GM23338 (cell line): ENCODE results near the gene TRPM2. TPM values are rescaled to one million over a fixed set of nuclear protein-coding genes. Genes with fewer than 3 reads are reported as not detected.

ENCODE experiments used
- ATAC-seq: fragments of 200-7000 bp; cut with Tn5 transposase; 3 replicates; pipeline ENCODE4 v1.9.1; 2020
- DNase-seq: peaks from one replicate; pipeline ENCODE4 v3.0.0-alpha.2; 2015; ENCODE audit warnings: low spot score
- H2AFZ ChIP-seq: fragments of 200-600 bp; sonication (generic); 2 replicates; pipeline ENCODE4 v1.8.0; 2016; ENCODE audit warnings: antibody characterized with exemption, mild to moderate bottlenecking, moderate library complexity
- H3F3A ChIP-seq: fragments of 200-600 bp; sonication (generic); replicated peaks from 2 replicates; pipeline ENCODE4 v1.8.0; 2017; ENCODE audit warnings: antibody characterized with exemption, mixed run types, low read depth
- H3K27ac ChIP-seq: fragments of 200-600 bp; sonication (generic); 2 replicates; pipeline ENCODE4 v1.6.1; 2016; ENCODE audit warnings: low read depth
- H3K27me3 ChIP-seq: fragments of 200-600 bp; sonication (generic); 2 replicates; pipeline ENCODE4 v1.8.0; 2016; ENCODE audit warnings: mild to moderate bottlenecking, mixed run types, moderate library complexity; ENCODE audit not compliant: insufficient read depth
- H3K36me3 ChIP-seq: fragments of 200-600 bp; sonication (generic); 2 replicates; pipeline ENCODE4 v1.8.0; 2016; ENCODE audit warnings: mild to moderate bottlenecking; ENCODE audit not compliant: insufficient read depth
- H3K4me1 ChIP-seq: fragments of 200-600 bp; sonication (generic); 2 replicates; pipeline ENCODE4 v1.8.0; 2016; ENCODE audit warnings: mild to moderate bottlenecking, moderate library complexity; ENCODE audit not compliant: insufficient read depth
- H3K4me2 ChIP-seq: fragments of 200-600 bp; sonication (generic); 2 replicates; pipeline ENCODE4 v1.7.1; 2017; ENCODE audit warnings: mixed run types
- H3K4me3 ChIP-seq: fragments of 200-600 bp; sonication (generic); 2 replicates; pipeline ENCODE4 v1.6.1; 2016; ENCODE audit warnings: mixed run types
- H3K79me2 ChIP-seq: fragments of 200-600 bp; sonication (generic); replicated peaks from 2 replicates; pipeline ENCODE4 v1.8.0; 2017; ENCODE audit warnings: mild to moderate bottlenecking; ENCODE audit not compliant: insufficient read depth
- H3K9me2 ChIP-seq: fragments of 200-600 bp; sonication (generic); 2 replicates; pipeline ENCODE4 v1.8.0; 2017; ENCODE audit not compliant: insufficient read depth
- H4K20me1 ChIP-seq: fragments of 200-600 bp; sonication (generic); replicated peaks from 2 replicates; pipeline ENCODE4 v1.8.0; 2017; ENCODE audit warnings: mild to moderate bottlenecking; ENCODE audit not compliant: insufficient read depth
- H3K27ac Mint-ChIP-seq: 2 replicates; pipeline ENCODE4 v1.8.0; 2020; ENCODE audit warnings: inconsistent platforms, mild to moderate bottlenecking, moderate library complexity, mixed read lengths
- H3K27me3 Mint-ChIP-seq: 3 replicates; pipeline ENCODE4 v1.8.0; 2022; ENCODE audit warnings: low read depth, mild to moderate bottlenecking, moderate library complexity, mixed read lengths, inconsistent platforms; ENCODE audit not compliant: insufficient read depth, poor library complexity
- H3K36me3 Mint-ChIP-seq: 3 replicates; pipeline ENCODE4 v1.8.0; 2021; ENCODE audit warnings: low read depth, mild to moderate bottlenecking, inconsistent platforms, moderate library complexity, mixed read lengths
- H3K4me1 Mint-ChIP-seq: 3 replicates; pipeline ENCODE4 v1.8.0; 2020; ENCODE audit warnings: mild to moderate bottlenecking, inconsistent platforms, mixed read lengths
- H3K4me3 Mint-ChIP-seq: 3 replicates; pipeline ENCODE4 v1.8.0; 2021; ENCODE audit warnings: moderate library complexity, mild to moderate bottlenecking, inconsistent platforms, mixed read lengths
- H3K9me3 Mint-ChIP-seq: 3 replicates; pipeline ENCODE4 v1.8.0; 2020; ENCODE audit warnings: moderate library complexity, mild to moderate bottlenecking, inconsistent platforms, mixed read lengths
- CREB1 ChIP-seq: fragments of 250-450 bp; sonication (Bioruptor Pico); IDR thresholded peaks from 2 replicates; pipeline ENCODE4 v1.5.0; 2020; ENCODE audit warnings: low read depth, mild to moderate bottlenecking, moderate library complexity
- CTCF ChIP-seq, 2 experiments: fragments of 200-600 bp in 1 of 2; sonication (generic) in 1 of 2; conservative IDR thresholded peaks; 2 replicates each; pipeline versions ENCODE4 v1.5.1 to v1.6.1; 2016 to 2017; ENCODE audit warnings: antibody characterized with exemption in 2 of 2, low read depth in 2 of 2, mild to moderate bottlenecking in 2 of 2, moderate library complexity in 1 of 2
- ETS1 ChIP-seq: IDR thresholded peaks from 2 replicates; pipeline ENCODE4 v1.6.1; 2016; ENCODE audit warnings: antibody characterized with exemption
- EZH2 ChIP-seq: fragments of 200-600 bp; sonication (generic); IDR thresholded peaks from one replicate; pipeline ENCODE4 v1.8.0; 2017; ENCODE audit warnings: antibody characterized with exemption, mild to moderate bottlenecking, low read depth; ENCODE audit not compliant: unreplicated experiment
- EZH2phosphoT487 ChIP-seq: fragments of 200-600 bp; sonication (generic); IDR thresholded peaks from one replicate; pipeline ENCODE4 v1.8.1; 2018; ENCODE audit warnings: antibody characterized with exemption; ENCODE audit not compliant: unreplicated experiment
- JUNB ChIP-seq: IDR thresholded peaks from one replicate; pipeline ENCODE4 v1.6.1; 2016; ENCODE audit warnings: antibody characterized with exemption; ENCODE audit not compliant: unreplicated experiment
- NANOG ChIP-seq: IDR thresholded peaks from 2 replicates; pipeline ENCODE4 v1.6.1; 2016; ENCODE audit warnings: antibody characterized with exemption, borderline replicate concordance
- POLR2AphosphoS5 ChIP-seq: IDR thresholded peaks from 2 replicates; pipeline ENCODE4 v1.6.1; 2016; ENCODE audit warnings: antibody characterized with exemption, low read depth
- REST ChIP-seq: IDR thresholded peaks from one replicate; pipeline ENCODE4 v1.6.1; 2018; ENCODE audit warnings: antibody characterized with exemption; ENCODE audit not compliant: unreplicated experiment
- STAT1 ChIP-seq: IDR thresholded peaks from one replicate; pipeline ENCODE4 v1.6.1; 2016; ENCODE audit warnings: antibody characterized with exemption; ENCODE audit not compliant: unreplicated experiment
- ZNF331 ChIP-seq: fragments of 250-450 bp; sonication (Bioruptor Pico); IDR thresholded peaks from 2 replicates; pipeline ENCODE4 v1.5.0; 2020; ENCODE audit warnings: low read depth, mild to moderate bottlenecking, moderate library complexity
- polyA plus RNA-seq: library from polyadenylated mRNA; unstranded; fragments of >200 nt; fragmentation: Nextera tagmentation; extraction: Ambion mirVana; gene quantifications from 2 replicates; pipeline ENCODE4 v1.2.1, GENCODE V29; 2016
- total RNA-seq: library from RNA; depleted of rRNA; stranded (reverse); fragments of >200 nt; shearing (Covaris generic); gene quantifications from 2 replicates; pipeline ENCODE4 v1.2.3, GENCODE V29; 2014

The TRPM2 gene
- total and polyA plus RNA-seq, 2 experiments from 2014 or later, result 0.53 to 0.83 TPM

GRCh38 chr21:44477712-44478111 is 124.3 kb downstream of the TRPM2 start (continued):
- TF ChIP-seq ETS1 (no peak), POLR2AphosphoS5 (no peak), REST (no peak), EZH2 (no peak), CREB1 (no peak)

- no peak overlapping the region for H3K4me3 ChIP-seq
- no peaks in the 10 kb centered on the region for H3K4me1 ChIP-seq
- Mint-ChIP-seq H3K4me1 (no peaks in the 10 kb centered on the region), H3K36me3 (no peaks in the 10 kb centered on the region; the same call in 2 of the 3 replicates), H3K27me3 (peaks cover 2% of the 10 kb centered on the region), H3K27ac (no peak overlapping the region), H3K9me3 (peaks cover 8% of the 10 kb centered on the region; the same call in 2 of the 3 replicates), H3K4me3 (no peak overlapping the region)
- H4K20me1 ChIP-seq, result no peaks in the 10 kb centered on the region
- no peak overlapping the region for H2AFZ ChIP-seq
- no peak for DNase-seq
- no peak for TF ChIP-seq STAT1
- TF ChIP-seq EZH2phosphoT487, result no peak
- TF ChIP-seq EZH2, result no peak
- no peaks in the 10 kb centered on the region for H3K36me3 ChIP-seq
- H3K27me3 ChIP-seq, result no peaks in the 10 kb centered on the region
- H3K4me2 ChIP-seq, result no peak overlapping the region
- H3F3A ChIP-seq, result no peaks in the 10 kb centered on the region
- ATAC-seq, result no peak
- no peak overlapping the region for H3K27ac ChIP-seq
- no peaks in the 10 kb centered on the region for H3K79me2 ChIP-seq
- no peaks in the 10 kb centered on the region for H3K9me2 ChIP-seq
These were observed 124.8 kb downstream of the TRPM2 start for GRCh38 chr21:44478124-44478800.

GRCh38 chr21:44478801-44479167 is 125.4 kb downstream of the TRPM2 start:
- Mint-ChIP-seq H3K4me3 (no peak overlapping the region), H3K27ac (no peak overlapping the region), H3K27me3 (peaks cover 2% of the 10 kb centered on the region), H3K9me3 (peaks cover 8% of the 10 kb centered on the region; the same call in 2 of the 3 replicates), H3K4me1 (peaks cover under 1% of the 10 kb centered on the region; the same call in 1 of the 3 replicates), H3K36me3 (no peaks in the 10 kb centered on the region; the same call in 2 of the 3 replicates)
- no peak overlapping the region for H3K4me3 ChIP-seq
- no peaks in the 10 kb centered on the region for H3K9me2 ChIP-seq
- no peaks in the 10 kb centered on the region for H3F3A ChIP-seq
- ATAC-seq, result no peak
- H3K79me2 ChIP-seq, result no peaks in the 10 kb centered on the region
- no peaks in the 10 kb centered on the region for H3K36me3 ChIP-seq
- TF ChIP-seq ZNF331 (CRISPR knock-in tag) (no peak), JUNB (no peak), EZH2phosphoT487 (no peak), NANOG (no peak), STAT1 (no peak), EZH2 (no peak), ETS1 (no peak), CTCF (conservative IDR thresholded peaks at IDR 0.05; ENCODE audit: low read depth in 2 of 2) (no peak)
- H3K27me3 ChIP-seq, result no peaks in the 10 kb centered on the region
- H3K4me1 ChIP-seq, result no peaks in the 10 kb centered on the region
- no peak for DNase-seq
- H3K4me2 ChIP-seq, result no peak overlapping the region
- no peaks in the 10 kb centered on the region for H4K20me1 ChIP-seq
- H3K27ac ChIP-seq, result no peak overlapping the region
- H2AFZ ChIP-seq, result no peak overlapping the region
